ENCODE measurements around the gene HASPIN. TPM values are rescaled to one million over a fixed set of nuclear protein-coding genes. Genes with fewer than 3 reads are reported as not detected.
A peak's percentile ranks its signal among the peaks of the same experiment; 100 is the strongest.
"Not testable (repeated sequence)": the region's sequence is repeated elsewhere in the genome, so short reads cannot be mapped to it uniquely, and the experiment has no call there.

Gene HASPIN
- total RNA-seq, 1 donor from 2014 or later: 0.33 TPM

DNA sequence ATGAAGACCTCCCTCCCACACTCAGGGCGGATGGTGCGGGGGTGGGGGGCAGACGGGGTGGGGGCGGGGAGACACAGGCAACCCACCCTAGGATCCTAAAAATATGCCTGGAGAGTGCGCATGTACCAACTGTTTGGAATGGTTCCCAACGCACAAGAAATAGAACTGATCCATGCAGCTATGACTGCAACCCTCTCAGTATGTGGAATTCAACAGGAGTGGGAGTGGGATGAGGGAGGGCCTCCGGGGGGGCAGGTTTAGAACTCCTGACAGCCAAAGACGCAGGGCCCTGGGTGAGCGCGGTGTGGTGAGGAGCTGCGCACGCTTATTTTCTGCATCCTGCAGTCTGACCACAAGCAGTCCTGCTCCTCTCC is 26.6 kb upstream of the HASPIN start:
- DNase-seq: no peak
- peak overlapping the region; percentile 18 for H3K27ac ChIP-seq (replicated peaks)
- H3K4me3 ChIP-seq: peak overlapping the region; percentile 73
- peaks cover 7% of the 10 kb centered on the region for H3K9me3 ChIP-seq (replicated peaks)
- TF ChIP-seq, protein P1, sequence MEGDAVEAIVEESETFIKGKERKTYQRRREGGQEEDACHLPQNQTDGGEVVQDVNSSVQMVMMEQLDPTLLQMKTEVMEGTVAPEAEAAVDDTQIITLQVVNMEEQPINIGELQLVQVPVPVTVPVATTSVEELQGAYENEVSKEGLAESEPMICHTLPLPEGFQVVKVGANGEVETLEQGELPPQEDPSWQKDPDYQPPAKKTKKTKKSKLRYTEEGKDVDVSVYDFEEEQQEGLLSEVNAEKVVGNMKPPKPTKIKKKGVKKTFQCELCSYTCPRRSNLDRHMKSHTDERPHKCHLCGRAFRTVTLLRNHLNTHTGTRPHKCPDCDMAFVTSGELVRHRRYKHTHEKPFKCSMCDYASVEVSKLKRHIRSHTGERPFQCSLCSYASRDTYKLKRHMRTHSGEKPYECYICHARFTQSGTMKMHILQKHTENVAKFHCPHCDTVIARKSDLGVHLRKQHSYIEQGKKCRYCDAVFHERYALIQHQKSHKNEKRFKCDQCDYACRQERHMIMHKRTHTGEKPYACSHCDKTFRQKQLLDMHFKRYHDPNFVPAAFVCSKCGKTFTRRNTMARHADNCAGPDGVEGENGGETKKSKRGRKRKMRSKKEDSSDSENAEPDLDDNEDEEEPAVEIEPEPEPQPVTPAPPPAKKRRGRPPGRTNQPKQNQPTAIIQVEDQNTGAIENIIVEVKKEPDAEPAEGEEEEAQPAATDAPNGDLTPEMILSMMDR (IDR thresholded peaks at IDR 0.05; ENCODE audit: borderline replicate concordance): no peak
- intact Hi-C loops (cut with micrococcal nuclease): no loop called here
- peaks cover 31% of the 10 kb centered on the region for H3K4me1 ChIP-seq
- no peaks in the 10 kb centered on the region for H3K36me3 ChIP-seq
- peaks cover 64% of the 10 kb centered on the region for H3K27me3 ChIP-seq (ENCODE audit: low read depth)

- peaks cover 31% of the 10 kb centered on the region for H3K4me1 ChIP-seq
- intact Hi-C loops (cut with micrococcal nuclease): no loop called here
- no peak overlapping the region for H3K27ac ChIP-seq (replicated peaks)
- no peak for DNase-seq
- H3K36me3 ChIP-seq: no peaks in the 10 kb centered on the region
- H3K9me3 ChIP-seq (replicated peaks): peaks cover 7% of the 10 kb centered on the region
- peaks cover 54% of the 10 kb centered on the region for H3K27me3 ChIP-seq (ENCODE audit: low read depth)
- H3K4me3 ChIP-seq: no peak overlapping the region
- TF ChIP-seq, protein P1 (IDR thresholded peaks at IDR 0.05; ENCODE audit: borderline replicate concordance): no peak
Measured at GRCh38 chr17:3698139-3698538, 25.6 kb upstream of the HASPIN start.

DNA sequence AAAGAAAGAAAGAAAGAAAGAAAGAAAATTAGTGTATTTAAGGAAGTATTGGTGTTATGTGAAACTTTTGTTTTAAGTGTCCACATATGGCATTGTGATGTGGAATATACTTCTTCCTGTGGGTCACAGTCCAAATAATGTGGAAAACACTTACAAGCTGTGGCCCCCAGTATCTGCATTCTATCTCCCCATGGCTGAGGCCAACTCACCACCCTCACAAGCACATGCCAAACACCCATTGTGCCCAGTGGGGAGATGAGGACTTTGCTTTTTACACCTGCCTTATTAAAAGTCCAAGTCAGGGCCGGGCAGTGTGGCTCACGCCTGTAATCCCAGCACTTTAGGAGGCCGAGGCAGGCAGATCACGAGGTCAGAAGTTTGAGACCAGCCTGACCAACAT is 23.8 kb upstream of the HASPIN start:
- no peak overlapping the region for H3K4me3 ChIP-seq
- H3K27ac ChIP-seq (replicated peaks): no peak overlapping the region
- intact Hi-C loops (cut with micrococcal nuclease): no loop called here
- TF ChIP-seq, protein P1 (IDR thresholded peaks at IDR 0.05; ENCODE audit: borderline replicate concordance): no peak
- peaks cover 7% of the 10 kb centered on the region for H3K9me3 ChIP-seq (replicated peaks)
- peaks cover 36% of the 10 kb centered on the region for H3K27me3 ChIP-seq (ENCODE audit: low read depth)
- no peak for DNase-seq
- H3K36me3 ChIP-seq: no peaks in the 10 kb centered on the region
- peaks cover 24% of the 10 kb centered on the region for H3K4me1 ChIP-seq

- H3K27me3 ChIP-seq (ENCODE audit: low read depth): peaks cover 14% of the 10 kb centered on the region
- H3K9me3 ChIP-seq (replicated peaks); DNase-seq; H3K27ac ChIP-seq (replicated peaks); intact Hi-C loops (cut with micrococcal nuclease); H3K36me3 ChIP-seq; H3K4me1 ChIP-seq; H3K4me3 ChIP-seq: not testable (repeated sequence)
Measured at GRCh38 chr17:3702041-3702539, 21.6 kb upstream of the HASPIN start.

- TF ChIP-seq, protein P1 (IDR thresholded peaks at IDR 0.05; ENCODE audit: borderline replicate concordance): no peak
- Histone ChIP-seq H3K27ac (replicated peaks) (no peak overlapping the region), H3K4me1 (no peaks in the 10 kb centered on the region), H3K9me3 (replicated peaks) (no peaks in the 10 kb centered on the region), H3K36me3 (no peaks in the 10 kb centered on the region), H3K27me3 (ENCODE audit: low read depth) (no peaks in the 10 kb centered on the region), H3K4me3 (no peak overlapping the region)
- intact Hi-C loops (cut with micrococcal nuclease): no loop called here
- DNase-seq: no peak
Measured at GRCh38 chr17:3704931-3705717, 18.6 kb upstream of the HASPIN start.

DNA sequence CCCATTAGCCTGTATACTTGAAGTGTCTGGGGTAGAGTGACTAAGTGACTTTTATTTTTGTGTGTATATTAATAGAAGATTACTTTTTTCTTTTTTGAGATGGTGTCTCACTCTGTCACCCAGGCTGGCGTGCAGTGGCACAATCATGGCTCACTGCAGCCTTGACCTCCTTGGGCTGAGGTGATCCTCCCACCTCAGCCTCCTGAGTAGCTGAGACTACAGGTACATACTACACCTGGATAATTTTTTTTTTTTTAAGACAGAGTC is 18.1 kb upstream of the HASPIN start:
- H3K36me3 ChIP-seq; H3K4me3 ChIP-seq; intact Hi-C loops (cut with micrococcal nuclease); DNase-seq; H3K4me1 ChIP-seq; H3K27ac ChIP-seq (replicated peaks); H3K27me3 ChIP-seq (ENCODE audit: low read depth); H3K9me3 ChIP-seq (replicated peaks): not testable (repeated sequence)
